Naive B cell (primary cell): Measurements from ENCODE around the gene FMC1. TPM values are rescaled to one million over a fixed set of nuclear protein-coding genes. Genes with fewer than 3 reads are reported as not detected.

Experiments
- ATAC-seq, 2 donors: fragments of 150-1000 bp; cut with Tn5 transposase; 2 replicates each; pipeline ENCODE4 v1.10.0; 2021; ENCODE audit warnings: low read depth in 2 of 2, mild to moderate bottlenecking in 2 of 2, moderate library complexity in 2 of 2
- DNase-seq: peaks from one replicate; pipeline ENCODE4 v3.0.0; 2022
- H3K27ac Mint-ChIP-seq, 6 donors: one replicate each; pipeline ENCODE4 v1.8.0; 2020 to 2022; ENCODE audit warnings: mild to moderate bottlenecking in 6 of 6, mixed read lengths in 6 of 6, moderate library complexity in 5 of 6, inconsistent platforms in 2 of 6
- H3K27me3 Mint-ChIP-seq, 3 donors: one replicate each; pipeline ENCODE4 v1.8.0; 2021 to 2022; ENCODE audit warnings: mixed read lengths in 3 of 3, mild to moderate bottlenecking in 1 of 3
- H3K36me3 Mint-ChIP-seq, 2 donors: one replicate each; pipeline ENCODE4 v1.8.0; 2020 to 2022; ENCODE audit warnings: mixed read lengths in 2 of 2, inconsistent platforms in 1 of 2, mild to moderate bottlenecking in 1 of 2
- H3K4me1 Mint-ChIP-seq, 3 donors: one replicate each; pipeline ENCODE4 v1.8.0; 2020 to 2022; ENCODE audit warnings: mixed read lengths in 3 of 3, inconsistent platforms in 1 of 3, mild to moderate bottlenecking in 1 of 3, moderate library complexity in 1 of 3
- H3K4me3 Mint-ChIP-seq, 8 donors: one replicate each; pipeline ENCODE4 v1.8.0; 2020 to 2022; ENCODE audit warnings: mild to moderate bottlenecking in 8 of 8, mixed read lengths in 8 of 8, moderate library complexity in 8 of 8, inconsistent platforms in 2 of 8
- H3K9me3 Mint-ChIP-seq, 7 donors: one replicate each; pipeline ENCODE4 v1.8.0; 2020 to 2022; ENCODE audit warnings: mixed read lengths in 7 of 7, mild to moderate bottlenecking in 5 of 7, inconsistent platforms in 2 of 7, moderate library complexity in 1 of 7
- polyA plus RNA-seq, 6 donors: library from polyadenylated mRNA; unstranded; fragments of 300-500 nt; fragmentation: Illumina TruSeq; gene quantifications; one replicate each; pipeline ENCODE4 v1.2.3, GENCODE V29; 2021; ENCODE audit warnings: low read depth in 6 of 6

Gene FMC1
- polyA plus RNA-seq, 6 donors from 2014 or later, result 38.0 to 72.2 (median 61.5) TPM

- peaks cover 43 to 56% (median 52%) of the 10 kb centered on the region in 3 donors for H3K4me1 Mint-ChIP-seq
- no peak overlapping the region for H3K27ac Mint-ChIP-seq
- no peak overlapping the region for H3K4me3 Mint-ChIP-seq
- H3K36me3 Mint-ChIP-seq, result peaks cover 0 to 8% of the 10 kb centered on the region in 2 donors
- DNase-seq (no peak), ATAC-seq (no peak)
- no peaks in the 10 kb centered on the region for H3K27me3 Mint-ChIP-seq
- H3K9me3 Mint-ChIP-seq, result no peaks in the 10 kb centered on the region
Observed at GRCh38 chr7:139367438-139368155, 26.5 kb downstream of the FMC1 start.

GRCh38 chr7:139370301-139370942 is 29.3 kb downstream of the FMC1 start:
- H3K4me3 Mint-ChIP-seq, result no peak overlapping the region
- H3K27ac Mint-ChIP-seq, result peak overlapping the region in 3 of 6 donors; percentile 29 to 41 (median 39)
- H3K36me3 Mint-ChIP-seq, result peaks cover 5 to 14% of the 10 kb centered on the region in 2 donors
- ATAC-seq, result no peak
- peaks cover 40 to 53% (median 45%) of the 10 kb centered on the region in 3 donors for H3K4me1 Mint-ChIP-seq
- H3K9me3 Mint-ChIP-seq, result no peaks in the 10 kb centered on the region
- no peaks in the 10 kb centered on the region for H3K27me3 Mint-ChIP-seq
- DNase-seq, result no peak

GRCh38 chr7:139370943-139371313 is 29.8 kb downstream of the FMC1 start:
- H3K27ac Mint-ChIP-seq, result peak overlapping the region in 3 of 6 donors; percentile 29 to 41 (median 30)
- H3K27me3 Mint-ChIP-seq, result no peaks in the 10 kb centered on the region
- no peaks in the 10 kb centered on the region for H3K9me3 Mint-ChIP-seq
- H3K36me3 Mint-ChIP-seq, result peaks cover 8 to 16% of the 10 kb centered on the region in 2 donors
- no peak overlapping the region for H3K4me3 Mint-ChIP-seq
- H3K4me1 Mint-ChIP-seq, result peaks cover 37 to 49% (median 42%) of the 10 kb centered on the region in 3 donors
- DNase-seq (no peak), ATAC-seq (no peak)

DNA sequence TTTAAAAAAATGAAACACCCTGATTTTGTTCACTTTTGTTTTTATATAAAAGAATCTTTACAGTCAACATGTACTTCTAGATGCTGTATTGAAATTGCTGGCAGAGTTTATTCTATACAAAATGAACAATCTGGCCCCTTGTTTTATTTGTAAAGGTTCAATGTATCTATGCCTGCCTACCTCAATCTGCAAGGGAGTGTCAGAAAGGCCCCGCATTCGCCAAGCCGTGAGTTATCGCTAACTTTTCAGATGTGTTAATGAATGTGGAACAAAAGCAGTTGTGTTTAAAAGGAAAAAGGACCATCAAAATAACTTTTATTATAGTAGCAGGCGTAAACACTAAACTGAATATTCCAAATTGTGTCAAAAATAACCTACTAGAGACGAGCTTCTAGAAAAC is 33.1 kb downstream of the FMC1 start:
- H3K27me3 Mint-ChIP-seq, result no peaks in the 10 kb centered on the region
- no peaks in the 10 kb centered on the region for H3K9me3 Mint-ChIP-seq
- no peak for ATAC-seq
- no peak for DNase-seq
- H3K4me3 Mint-ChIP-seq, result no peak overlapping the region
- peaks cover 14 to 25% of the 10 kb centered on the region in 2 donors for H3K36me3 Mint-ChIP-seq
- H3K4me1 Mint-ChIP-seq, result peaks cover 28 to 40% (median 33%) of the 10 kb centered on the region in 3 donors
- peak overlapping the region in 1 of 6 donors; percentile 49 for H3K27ac Mint-ChIP-seq

- H3K27me3 Mint-ChIP-seq, result no peaks in the 10 kb centered on the region
- peaks cover 0 to 11% (median 3%) of the 10 kb centered on the region in 3 donors for H3K4me1 Mint-ChIP-seq
- DNase-seq (no peak), ATAC-seq (peak in 1 of 2 donors; percentile 41)
- no peak overlapping the region for H3K4me3 Mint-ChIP-seq
- H3K27ac Mint-ChIP-seq, result peak overlapping the region in 1 of 6 donors; percentile 24
- H3K9me3 Mint-ChIP-seq, result no peaks in the 10 kb centered on the region
- H3K36me3 Mint-ChIP-seq, result peaks cover 0 to 6% of the 10 kb centered on the region in 2 donors
Observed at GRCh38 chr7:139382439-139382838, 41.3 kb downstream of the FMC1 start.

- Mint-ChIP-seq H3K36me3 (peaks cover 19 to 21% of the 10 kb centered on the region in 2 donors), H3K4me1 (peaks cover 7 to 14% (median 11%) of the 10 kb centered on the region in 3 donors), H3K27me3 (no peaks in the 10 kb centered on the region), H3K9me3 (no peaks in the 10 kb centered on the region), H3K27ac (no peak overlapping the region), H3K4me3 (no peak overlapping the region)
- DNase-seq (no peak), ATAC-seq (no peak)
Observed at GRCh38 chr7:139384611-139385010, 43.5 kb downstream of the FMC1 start.

DNA sequence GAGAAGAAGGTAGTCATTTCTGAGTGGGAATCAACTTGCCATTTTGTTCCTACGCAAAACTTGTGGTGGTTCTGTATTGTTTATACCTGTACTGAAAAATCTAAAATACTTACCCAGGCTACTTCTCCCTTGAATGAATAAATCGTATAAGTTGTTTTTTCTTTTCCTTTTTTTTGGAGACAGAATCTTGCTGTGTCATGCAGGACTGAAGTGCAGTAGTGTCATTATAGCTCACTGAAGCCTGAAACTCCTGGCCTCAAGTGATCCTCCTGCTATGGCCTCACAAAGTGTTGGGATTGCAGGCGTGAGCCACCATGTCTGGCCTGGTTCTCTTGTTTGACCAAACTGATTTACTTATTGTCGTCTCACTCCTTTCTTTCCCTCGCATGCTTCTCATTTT is 46.5 kb downstream of the FMC1 start:
- H3K4me1 Mint-ChIP-seq, result peaks cover 7 to 14% (median 8%) of the 10 kb centered on the region in 3 donors
- H3K36me3 Mint-ChIP-seq, result peaks cover 19 to 22% of the 10 kb centered on the region in 2 donors
- DNase-seq, result no peak
- H3K9me3 Mint-ChIP-seq, result peaks cover 0 to 2% (median 0%) of the 10 kb centered on the region in 7 donors
- no peak for ATAC-seq
- no peak overlapping the region for H3K4me3 Mint-ChIP-seq
- H3K27me3 Mint-ChIP-seq, result no peaks in the 10 kb centered on the region
- peak overlapping the region in 1 of 6 donors; percentile 5 for H3K27ac Mint-ChIP-seq

DNA sequence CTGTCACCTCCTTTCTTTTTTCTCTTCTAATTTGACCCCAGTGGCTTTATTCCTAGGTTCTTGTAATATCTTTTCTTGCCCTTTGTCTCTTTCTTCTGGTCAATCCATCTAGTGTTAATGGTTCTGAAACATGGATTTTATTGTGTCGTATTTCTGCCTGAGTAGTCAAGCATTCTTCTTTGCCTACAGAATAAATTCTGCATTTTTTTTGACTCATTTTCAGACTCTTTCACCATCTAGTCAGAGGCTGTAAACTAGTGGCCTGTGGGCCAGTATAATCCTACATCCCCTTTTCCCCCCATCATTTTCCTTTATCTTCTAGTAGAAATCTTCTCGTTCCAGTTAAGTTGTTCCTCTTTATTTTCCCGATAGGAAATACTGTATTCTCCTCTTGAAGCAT is 48.0 kb downstream of the FMC1 start:
- Mint-ChIP-seq H3K9me3 (peaks cover 0 to 2% (median 0%) of the 10 kb centered on the region in 7 donors), H3K36me3 (peaks cover 19 to 23% of the 10 kb centered on the region in 2 donors), H3K4me3 (no peak overlapping the region), H3K27me3 (no peaks in the 10 kb centered on the region), H3K4me1 (peaks cover 6 to 14% (median 7%) of the 10 kb centered on the region in 3 donors), H3K27ac (peak overlapping the region in 2 of 6 donors; percentile 7 to 11)
- ATAC-seq (no peak), DNase-seq (no peak)

DNA sequence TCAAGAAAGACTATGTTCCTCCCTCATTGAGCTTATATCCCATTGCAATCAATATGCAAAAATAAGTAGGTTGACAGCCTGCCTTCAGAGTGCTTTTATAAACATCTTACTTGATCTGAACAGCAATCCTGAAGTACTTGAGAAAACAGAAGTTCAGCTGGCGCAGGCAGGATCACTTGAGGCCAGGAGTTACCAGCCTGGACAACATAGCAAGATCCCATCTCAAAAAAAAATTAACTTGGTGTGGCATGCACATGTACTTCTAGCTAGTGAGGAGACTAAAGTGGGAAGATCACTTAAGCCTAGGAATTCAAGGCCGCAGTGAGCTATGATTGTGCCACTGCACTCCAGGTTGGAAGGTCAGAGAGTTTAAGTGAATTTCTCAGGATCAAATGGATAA is 48.6 kb downstream of the FMC1 start:
- no peak overlapping the region for H3K4me3 Mint-ChIP-seq
- H3K9me3 Mint-ChIP-seq, result peaks cover 0 to 2% (median 0%) of the 10 kb centered on the region in 7 donors
- peaks cover 6 to 20% (median 14%) of the 10 kb centered on the region in 3 donors for H3K4me1 Mint-ChIP-seq
- DNase-seq, result no peak
- no peak overlapping the region for H3K27ac Mint-ChIP-seq
- no peak for ATAC-seq
- H3K27me3 Mint-ChIP-seq, result no peaks in the 10 kb centered on the region
- H3K36me3 Mint-ChIP-seq, result peaks cover 19 to 30% of the 10 kb centered on the region in 2 donors

- Mint-ChIP-seq H3K4me1 (peaks cover 3 to 20% (median 18%) of the 10 kb centered on the region in 3 donors), H3K9me3 (peaks cover 0 to 2% (median 0%) of the 10 kb centered on the region in 7 donors), H3K4me3 (no peak overlapping the region), H3K27ac (peak overlapping the region in 2 of 6 donors; percentile 57 to 76), H3K36me3 (peaks cover 11 to 20% of the 10 kb centered on the region in 2 donors), H3K27me3 (no peaks in the 10 kb centered on the region)
- DNase-seq (no peak), ATAC-seq (no peak)
Observed at GRCh38 chr7:139393621-139394211, 52.6 kb downstream of the FMC1 start.

GRCh38 chr7:139394540-139394939 is 53.4 kb downstream of the FMC1 start:
- DNase-seq, result no peak
- peak overlapping the region in 2 of 6 donors; percentile 42 to 61 for H3K27ac Mint-ChIP-seq

More at GRCh38 chr7:139394540-139394939, 53.4 kb downstream of the FMC1 start:
- Mint-ChIP-seq H3K27me3 (no peaks in the 10 kb centered on the region), H3K4me3 (no peak overlapping the region), H3K9me3 (peaks cover 0 to 2% (median 0%) of the 10 kb centered on the region in 7 donors), H3K4me1 (peaks cover 3 to 13% (median 12%) of the 10 kb centered on the region in 3 donors), H3K36me3 (peaks cover 4 to 12% of the 10 kb centered on the region in 2 donors)
- ATAC-seq, result no peak
